OCI-LY7 (cell line): ENCODE measurements around the gene ZGPAT. TPM values are rescaled to one million over a fixed set of nuclear protein-coding genes. Genes with fewer than 3 reads are reported as not detected.

Experiments used
- BruUV-seq: library from RNA; stranded (reverse); fragments of 400-500 nt; replicated peaks from 2 replicates; lab custom pipeline; 2021; lab: Mats Ljungman, UMichigan
- CTCF ChIA-PET: fragments of 300-600 bp; sonication (Branson Sonifier 250); formaldehyde crosslinking; loops from one replicate; lab custom pipeline; 2022; ENCODE audit warnings: antibody characterized with exemption; ENCODE audit not compliant: unreplicated experiment; lab: Charles Lee
- POLR2A ChIA-PET: fragments of 300-600 bp; sonication (Branson Sonifier 250); formaldehyde crosslinking; loops from one replicate; lab custom pipeline; 2022; ENCODE audit warnings: antibody characterized with exemption; lab: Charles Lee
- DNase-seq: peaks from one replicate; pipeline ENCODE4 v3.0.0-alpha.2; 2015; ENCODE audit warnings: low spot score
- H2AFZ ChIP-seq: fragments of 200-600 bp; sonication (generic), shearing (Covaris generic); 2 replicates; pipeline ENCODE4 v1.6.1; 2014; ENCODE audit warnings: mild to moderate bottlenecking, antibody characterized with exemption, low read length, moderate library complexity
- H3K27ac ChIP-seq: fragments of 200-600 bp; sonication (generic); 2 replicates; pipeline ENCODE4 v1.5.1; 2014; ENCODE audit warnings: mixed run types, low read depth, mild to moderate bottlenecking, moderate library complexity, low read length, inconsistent platforms; ENCODE audit not compliant: poor library complexity, severe bottlenecking
- H3K36me3 ChIP-seq: fragments of 200-600 bp; sonication (generic); 2 replicates; pipeline ENCODE4 v1.6.1; 2014; ENCODE audit warnings: mild to moderate bottlenecking, antibody characterized with exemption, low read length, moderate library complexity, mixed read lengths; ENCODE audit not compliant: insufficient read depth
- H3K4me1 ChIP-seq: fragments of 200-600 bp; sonication (generic); 2 replicates; pipeline ENCODE4 v1.5.1; 2014; ENCODE audit warnings: mild to moderate bottlenecking, low read length; ENCODE audit not compliant: insufficient read depth, poor library complexity, severe bottlenecking
- H3K4me2 ChIP-seq: fragments of 200-600 bp; sonication (generic); 2 replicates; pipeline ENCODE4 v1.6.1; 2014; ENCODE audit warnings: mild to moderate bottlenecking, low read length
- H3K4me3 ChIP-seq: fragments of 200-600 bp; sonication (generic); 2 replicates; pipeline ENCODE4 v1.5.1; 2014; ENCODE audit warnings: mild to moderate bottlenecking, low read depth, low read length; ENCODE audit not compliant: poor library complexity, severe bottlenecking
- H3K79me2 ChIP-seq: fragments of 200-600 bp; sonication (generic); 2 replicates; pipeline ENCODE4 v1.6.1; 2016; ENCODE audit warnings: low read depth, mild to moderate bottlenecking, low read length, moderate library complexity, mixed read lengths; ENCODE audit not compliant: insufficient read depth
- H3K9me2 ChIP-seq: fragments of 200-600 bp; sonication (generic); 2 replicates; pipeline ENCODE4 v1.6.1; 2016; ENCODE audit warnings: mild to moderate bottlenecking, low read length, mixed read lengths; ENCODE audit not compliant: insufficient read depth
- H3K9me3 ChIP-seq: fragments of 200-600 bp; sonication (generic); 2 replicates; pipeline ENCODE4 v1.6.1; 2014; ENCODE audit warnings: mild to moderate bottlenecking, mixed run types, low read length, mixed read lengths
- H4K20me1 ChIP-seq: fragments of 200-600 bp; sonication (generic); 2 replicates; pipeline ENCODE4 v1.6.1; 2014; ENCODE audit warnings: mild to moderate bottlenecking, antibody characterized with exemption, low read length, moderate library complexity, mixed read lengths; ENCODE audit not compliant: insufficient read depth
- CTCF ChIP-seq: fragments of 200-600 bp; sonication (generic); conservative IDR thresholded peaks from 2 replicates; pipeline ENCODE4 v1.5.1; 2014; ENCODE audit warnings: mild to moderate bottlenecking, antibody characterized with exemption, low read length, moderate library complexity, mixed read lengths
- EZH2phosphoT487 ChIP-seq: fragments of 200-600 bp; sonication (generic); IDR thresholded peaks from 2 replicates; pipeline ENCODE4 v1.6.1; 2018; ENCODE audit warnings: low read depth, borderline replicate concordance, mild to moderate bottlenecking, mixed run types, antibody characterized with exemption, low read length, moderate library complexity, mixed read lengths
- intact Hi-C: fragments of 100-400 bp; cut with micrococcal nuclease; formaldehyde crosslinking; loops from one replicate; pipeline ENCODE4 v1.10.0; 2022; ENCODE audit not compliant: unreplicated experiment
- total RNA-seq, 2 experiments: library from RNA; depleted of rRNA in 1 of 2; stranded (reverse); fragments of >200 nt in 1 of 2; shearing (Covaris generic) in 1 of 2; gene quantifications; 2 replicates each; pipeline ENCODE4 v1.2.3, GENCODE V29; 2014 to 2022

Gene ZGPAT
- total RNA-seq, 2 experiments from 2014 or later = 43.9 to 55.4 TPM

- Histone ChIP-seq H3K9me3 (no peaks in the 10 kb centered on the region), H3K9me2 (no peaks in the 10 kb centered on the region), H3K27ac (no peak overlapping the region), H3K4me2 (no peak overlapping the region), H3K79me2 (no peaks in the 10 kb centered on the region), H2AFZ (no peak overlapping the region), H4K20me1 (no peaks in the 10 kb centered on the region), H3K4me3 (no peak overlapping the region), H3K4me1 (no peaks in the 10 kb centered on the region), H3K36me3 (peaks cover 5% of the 10 kb centered on the region)
- intact Hi-C loops = no loop called here
- no TSS peak for BruUV-seq
- POLR2A ChIA-PET = no interaction called here
- CTCF ChIA-PET = no interaction called here
- TF ChIP-seq CTCF = no peak
- no peak for TF ChIP-seq EZH2phosphoT487
- DNase-seq = no peak
These were observed 18.5 kb upstream of the ZGPAT start for GRCh38 chr20:63689046-63690002.

- H3K36me3 ChIP-seq = peaks cover 14% of the 10 kb centered on the region
- ChIA-PET POLR2A (no interaction called here), CTCF (no interaction called here)
- H3K4me1 ChIP-seq = no peaks in the 10 kb centered on the region
- no peak for DNase-seq
- H2AFZ ChIP-seq = no peak overlapping the region
- no peaks in the 10 kb centered on the region for H4K20me1 ChIP-seq
- no peak overlapping the region for H3K4me3 ChIP-seq
- no peak overlapping the region for H3K4me2 ChIP-seq
- H3K9me2 ChIP-seq = no peaks in the 10 kb centered on the region
- intact Hi-C loops = no loop called here
- no peak for TF ChIP-seq CTCF
- TF ChIP-seq EZH2phosphoT487 = no peak
- no peaks in the 10 kb centered on the region for H3K9me3 ChIP-seq
- no peaks in the 10 kb centered on the region for H3K79me2 ChIP-seq
- no TSS peak for BruUV-seq
- no peak overlapping the region for H3K27ac ChIP-seq
These were observed 17.6 kb upstream of the ZGPAT start for GRCh38 chr20:63690003-63690897.
